Endothelial cell of hepatic sinusoid (primary cell): ENCODE measurements around the gene NSUN4.
"Not testable (repeated sequence)": the region's sequence is repeated elsewhere in the genome, so short reads cannot be mapped to it uniquely, and the experiment has no call there.

Experiments
- in situ Hi-C: cut with HindIII; loops from 2 replicates; pipeline ENCODE4 v1.10.0; 2017; ENCODE audit warnings: low sequenced_read_pairs

NSUN4 gene

DNA sequence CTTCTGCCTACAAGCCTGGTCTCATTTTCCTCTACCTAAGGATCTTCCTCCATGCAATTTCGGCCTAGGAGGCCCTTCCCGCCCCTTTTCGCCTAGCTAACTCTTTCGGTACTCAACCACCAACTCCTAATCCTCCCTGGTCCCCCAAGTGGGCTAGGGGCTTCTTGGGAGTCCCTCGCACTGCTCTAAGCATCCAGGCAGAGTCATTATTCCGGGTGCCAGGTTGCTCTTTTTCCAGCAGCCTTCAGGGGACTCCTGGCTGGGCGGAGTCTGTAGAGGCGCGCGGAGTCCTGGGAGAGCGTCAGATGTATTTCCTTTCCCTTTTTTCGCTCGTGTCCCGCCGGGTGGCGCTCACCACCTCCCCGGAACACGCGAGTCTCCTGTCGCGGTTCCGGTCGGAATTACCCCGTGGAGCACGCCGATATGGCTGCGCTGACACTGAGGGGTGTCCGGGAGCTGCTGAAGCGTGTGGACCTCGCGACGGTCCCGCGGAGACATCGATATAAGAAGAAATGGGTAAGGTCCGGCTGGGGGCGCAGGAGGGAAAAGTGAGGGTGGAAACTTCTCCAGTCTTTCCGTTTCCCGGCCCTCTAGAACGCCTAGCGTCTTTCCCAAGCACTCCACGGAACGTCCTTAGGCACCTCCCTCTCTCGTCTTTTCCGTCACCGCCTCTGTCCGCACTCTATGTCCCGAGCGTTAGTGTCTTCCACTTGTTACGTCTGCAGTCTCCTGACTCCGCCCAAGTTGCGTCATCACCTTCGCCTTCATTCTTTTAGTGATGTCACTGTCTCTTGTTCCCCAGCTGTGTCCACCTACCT, at the start of gene NSUN4:
TSS of gene NSUN4 (plus strand) at position 404 of the 818 bp plus-strand sequence. CDS start at position 424, 20 bp downstream.
- in situ Hi-C loops: loop anchor here (5.0 kb wide), 1 partner anchor 43 kb away; no protein-coding TSS in a partner anchor

DNA sequence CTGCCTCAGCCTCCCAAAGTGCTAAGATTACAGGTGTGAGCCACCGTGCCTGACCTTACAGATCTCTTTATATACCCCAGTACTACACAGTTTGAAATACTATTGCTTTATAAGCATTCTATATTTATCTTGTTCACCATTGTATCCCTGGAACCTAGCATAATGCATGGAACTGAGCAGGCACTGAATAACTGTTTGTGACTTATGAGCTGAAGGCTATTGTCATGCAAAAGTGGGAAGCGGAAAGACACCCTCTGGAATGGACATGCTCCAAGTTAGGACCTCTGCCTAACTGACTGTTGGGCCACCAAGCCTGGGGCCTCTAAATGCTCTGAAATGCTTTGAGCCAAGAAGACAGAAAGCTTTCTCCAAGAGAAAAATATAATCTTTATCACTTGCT, 45.3 kb upstream of the NSUN4 start:
- in situ Hi-C loops: loop anchor here (5.0 kb wide), 1 partner anchor 47 kb away; the partner anchor contains the start of gene NSUN4

DNA sequence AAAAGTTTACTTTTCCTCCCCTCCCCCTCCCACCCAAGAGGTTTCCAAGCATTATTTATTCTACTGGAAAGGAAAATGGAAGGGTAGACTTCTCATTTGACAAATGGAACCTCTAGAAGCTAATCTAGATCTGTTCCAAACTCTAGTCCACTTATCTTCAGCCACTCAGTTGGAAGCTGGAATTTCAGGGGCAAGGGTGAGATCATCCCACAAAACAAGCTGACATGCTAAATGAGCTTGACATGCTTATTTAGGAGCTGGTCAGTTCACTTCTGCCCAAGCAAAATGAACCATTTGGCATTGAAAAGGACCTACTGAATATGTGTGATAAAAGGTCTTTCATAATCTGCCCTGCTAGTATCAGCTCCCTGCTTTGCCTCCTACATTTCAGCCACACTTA, 42.2 kb upstream of the NSUN4 start:
- in situ Hi-C loops: loop anchor here (5.0 kb wide), 1 partner anchor 44 kb away; the partner anchor contains the start of gene NSUN4

DNA sequence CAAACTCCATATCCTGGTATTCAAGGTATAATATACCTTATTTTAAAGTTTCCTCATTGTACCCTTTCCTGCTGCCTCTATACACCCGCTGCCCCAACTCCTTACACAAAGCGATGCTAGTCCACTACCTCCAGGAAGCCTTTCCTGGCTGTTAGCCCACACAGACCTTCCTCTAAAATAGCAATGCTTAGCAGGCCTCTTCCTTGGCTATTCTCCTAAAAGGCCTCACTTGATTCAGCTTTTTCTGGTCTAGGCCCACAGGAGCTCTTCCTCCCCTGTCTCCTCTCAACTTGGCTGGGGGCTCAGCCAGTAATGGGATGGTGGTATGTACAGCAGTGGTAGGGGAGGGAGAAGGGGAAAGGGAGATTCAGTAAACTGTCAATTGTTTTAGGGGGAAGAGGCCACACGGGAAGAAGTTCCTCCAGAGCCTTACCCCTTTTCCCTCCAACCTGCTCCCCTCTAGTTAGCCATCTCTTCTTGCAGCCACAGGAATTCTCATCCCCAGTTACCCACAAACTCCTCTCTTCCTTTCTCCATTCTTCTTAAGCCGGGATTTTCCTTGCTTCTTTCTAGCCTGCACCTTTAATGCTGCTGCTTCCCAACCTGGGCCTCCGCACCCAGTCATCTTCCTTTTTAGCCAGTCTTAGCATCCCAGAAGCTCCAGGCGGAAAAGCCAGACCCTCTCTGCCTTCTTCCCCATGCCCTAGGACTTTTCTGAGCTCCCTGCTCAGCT, 39.8 kb upstream of the NSUN4 start:
- in situ Hi-C loops: no loop called here

DNA sequence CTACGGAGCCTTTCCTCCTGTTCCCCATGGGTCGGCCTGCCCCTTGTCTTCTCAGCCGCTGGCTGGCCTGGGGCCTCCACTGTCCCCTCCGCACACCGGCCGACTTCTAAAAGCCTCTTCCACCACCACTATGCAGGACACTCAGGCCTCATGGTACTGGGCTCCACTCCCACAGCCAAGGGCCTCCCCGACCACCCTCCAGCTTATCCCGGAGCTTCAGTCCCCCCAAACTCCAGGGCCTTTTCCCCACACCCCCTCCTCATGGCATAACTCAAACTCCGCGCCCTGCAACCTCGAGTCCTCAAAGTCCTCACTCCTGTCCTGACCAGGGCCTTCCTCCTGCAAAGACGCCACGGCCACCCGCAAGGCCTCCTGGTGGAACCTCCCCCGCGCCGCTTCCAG, 39.2 kb upstream of the NSUN4 start:
- in situ Hi-C loops: no loop called here

DNA sequence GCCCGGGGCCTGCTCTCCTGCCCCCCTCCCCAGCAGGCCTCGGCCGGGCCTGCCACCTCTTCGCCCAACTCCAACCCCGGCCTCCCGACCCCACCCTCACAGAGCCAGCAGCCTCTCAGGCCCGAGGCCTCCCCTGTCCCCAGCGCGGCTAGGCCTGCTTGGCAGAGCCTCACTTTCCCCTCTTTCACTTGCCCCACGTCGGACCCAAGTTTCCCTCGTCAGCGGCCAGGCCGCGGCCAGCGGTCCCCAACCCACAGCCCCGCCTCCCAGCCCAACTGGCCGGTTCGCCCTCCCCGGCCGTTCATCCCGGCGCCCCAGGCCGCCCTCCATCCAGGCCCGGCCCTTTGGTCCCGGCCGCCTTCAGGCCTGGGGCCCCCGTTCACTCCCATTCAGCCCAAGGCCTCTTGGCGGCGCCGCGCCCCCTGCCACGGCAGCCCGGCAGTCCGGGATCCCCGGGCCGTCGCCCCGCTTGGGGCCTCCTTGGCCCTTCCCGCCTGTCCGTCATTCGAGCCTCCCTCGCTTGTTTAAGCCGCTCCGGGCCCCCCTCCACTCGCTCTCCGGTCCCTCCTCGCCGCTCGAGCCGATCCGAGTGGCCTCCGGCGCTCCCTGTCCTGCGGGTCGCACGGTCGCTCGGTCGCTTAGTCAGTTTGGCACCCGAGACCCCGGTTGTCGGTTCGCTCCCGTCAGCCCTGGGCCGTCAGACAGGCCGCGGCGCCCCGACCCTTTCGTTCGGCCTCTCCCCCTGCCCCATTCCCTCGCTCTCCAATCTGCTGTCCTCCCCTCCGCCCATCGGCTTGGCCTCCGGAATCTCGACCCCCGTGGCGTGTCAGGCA, 38.6 kb upstream of the NSUN4 start:
- in situ Hi-C loops: no loop called here

DNA sequence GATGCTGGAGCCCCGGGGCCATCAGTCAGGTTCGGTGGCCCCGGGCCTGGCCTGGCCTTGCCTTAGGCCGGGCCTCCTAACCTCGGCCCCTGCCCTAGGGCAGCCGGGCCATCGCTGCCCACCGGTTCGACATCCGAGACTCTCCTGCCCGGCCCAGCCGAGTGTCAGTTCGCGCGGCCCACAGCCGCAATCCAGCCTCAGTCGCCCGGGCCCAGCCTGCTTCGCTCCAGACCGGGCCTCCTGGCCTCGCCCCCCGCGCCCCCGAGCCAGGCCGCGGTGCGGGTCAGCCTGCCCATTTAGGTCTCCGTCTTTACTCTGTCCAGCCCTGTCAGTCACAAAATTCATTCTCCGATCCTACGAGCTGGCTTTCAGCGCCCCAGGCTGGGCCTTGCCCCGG, 38.0 kb upstream of the NSUN4 start:
- in situ Hi-C loops: no loop called here

DNA sequence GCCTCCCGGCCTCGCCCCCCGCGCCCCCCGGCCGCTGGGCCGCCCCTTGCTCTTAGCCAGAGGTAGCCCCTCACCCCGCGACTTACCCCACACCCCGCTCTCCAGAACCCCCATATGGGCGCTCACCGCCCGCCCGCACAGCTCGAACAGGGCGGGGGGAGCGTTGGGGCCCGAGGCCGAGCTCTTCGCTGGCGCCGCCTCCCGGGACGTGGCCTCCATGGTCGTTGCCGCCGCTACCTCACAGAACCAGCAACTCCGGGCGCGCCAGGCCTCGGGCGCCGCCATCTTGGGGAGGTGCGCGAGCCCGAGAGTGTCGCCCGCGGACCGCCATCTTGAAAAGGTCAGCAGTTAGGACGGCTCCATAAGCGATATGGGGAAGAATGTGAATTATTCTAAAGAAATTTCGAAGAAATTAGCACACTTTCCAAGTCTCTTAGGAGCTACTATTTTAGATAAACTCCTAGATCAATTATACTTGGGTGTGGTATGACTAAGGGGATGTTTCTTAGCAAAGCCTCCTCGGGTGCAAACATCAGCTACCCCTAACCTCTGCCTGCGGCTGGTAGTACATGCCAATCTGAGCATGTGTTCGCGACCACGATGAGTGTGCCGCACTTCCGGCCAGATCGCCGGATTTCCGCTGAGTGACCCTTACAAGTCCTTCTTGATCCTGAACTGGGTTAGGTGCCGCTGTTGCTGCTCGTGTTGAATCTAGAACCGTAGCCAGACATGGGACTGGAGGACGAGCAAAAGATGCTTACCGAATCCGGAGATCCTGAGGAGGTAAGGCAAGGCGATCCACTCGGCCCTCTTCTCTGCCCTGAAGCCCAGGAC, 37.4 kb upstream of the NSUN4 start, which contains the start of the genes LRRC41 and UQCRH:
TSS of gene LRRC41 (minus strand) at position 579 of the 834 bp plus-strand sequence. CDS start at position 285, 294 bp downstream.
TSS of gene UQCRH (plus strand) at position 661 of the 834 bp plus-strand sequence. CDS start at position 730, 69 bp downstream.
- in situ Hi-C loops: no loop called here

DNA sequence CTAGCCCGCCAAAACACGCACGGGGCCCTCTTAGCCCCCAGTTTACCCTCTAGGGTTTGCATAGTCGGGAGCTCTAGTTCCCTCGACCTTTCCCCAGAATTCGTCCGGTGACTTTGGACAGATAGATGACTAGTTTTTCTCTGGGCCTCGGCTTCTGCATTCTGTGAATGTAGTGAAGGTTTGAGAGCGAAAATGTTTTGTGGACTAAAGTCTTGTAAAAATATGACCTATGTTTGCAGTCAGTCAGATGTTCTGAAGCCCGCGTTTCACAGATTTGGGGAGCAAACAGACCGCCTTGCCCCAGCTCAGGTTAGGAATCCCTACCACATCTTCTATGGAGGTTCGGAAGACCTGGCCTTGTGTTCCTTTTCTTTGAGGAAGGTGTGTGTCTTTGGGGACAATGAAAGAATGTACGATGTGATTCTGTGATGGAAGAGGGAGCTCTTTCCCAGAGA, 36.7 kb upstream of the NSUN4 start:
- in situ Hi-C loops: no loop called here

DNA sequence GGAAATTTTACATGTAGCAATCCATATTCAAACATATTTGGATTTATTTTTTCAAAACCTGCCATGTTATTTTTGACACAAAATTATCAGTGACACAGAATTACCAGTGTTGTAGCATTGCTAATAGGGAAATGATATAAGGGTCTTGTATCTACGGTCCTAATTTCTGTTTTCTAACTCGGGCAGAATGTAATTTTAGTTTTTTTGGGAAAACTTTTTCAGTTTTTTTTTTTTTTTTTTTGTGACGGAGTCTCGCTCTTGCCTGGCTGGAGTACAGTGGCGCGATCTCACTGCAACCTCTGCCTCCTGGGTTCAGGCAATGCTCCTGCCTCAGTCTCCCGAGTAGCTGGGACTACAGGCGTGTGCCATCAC, 34.5 kb upstream of the NSUN4 start:
- in situ Hi-C loops: no loop called here

DNA sequence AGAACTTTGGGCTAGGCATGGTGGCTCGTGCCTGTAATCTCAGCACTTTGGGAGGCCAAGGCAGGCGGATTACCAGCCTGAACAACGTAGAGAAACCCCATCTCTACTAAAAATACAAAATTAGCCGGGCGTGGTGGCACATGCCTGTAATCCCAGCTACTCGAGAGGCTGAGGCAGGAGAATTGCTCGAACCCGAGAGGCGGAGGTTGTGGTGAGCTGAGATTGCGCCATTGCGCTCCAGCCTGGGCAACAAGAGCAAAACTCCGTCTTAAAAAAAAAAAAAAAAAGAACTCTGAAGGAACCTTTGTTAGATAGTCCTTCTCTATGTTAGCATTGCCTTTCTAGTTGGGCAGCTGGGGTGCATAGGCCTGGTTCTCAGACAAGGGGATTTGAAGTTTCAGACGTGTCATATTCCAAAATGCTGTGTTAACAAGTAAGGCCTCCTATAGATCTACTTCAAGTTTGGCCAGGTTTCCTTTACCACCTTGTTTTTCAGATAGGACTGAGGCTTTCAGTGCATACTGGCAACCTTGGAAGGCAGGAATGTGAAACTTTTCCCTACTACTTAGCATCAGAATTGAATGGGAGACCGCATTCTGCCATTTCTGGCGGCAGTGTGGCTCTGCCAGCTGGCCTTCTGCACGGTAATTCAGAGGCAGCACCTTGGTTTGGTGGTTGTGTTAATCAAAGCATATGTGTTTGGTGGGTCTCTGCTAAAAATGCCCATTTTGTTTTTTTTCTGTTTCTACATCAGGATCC, 31.0 kb upstream of the NSUN4 start:
- in situ Hi-C loops: no loop called here

DNA sequence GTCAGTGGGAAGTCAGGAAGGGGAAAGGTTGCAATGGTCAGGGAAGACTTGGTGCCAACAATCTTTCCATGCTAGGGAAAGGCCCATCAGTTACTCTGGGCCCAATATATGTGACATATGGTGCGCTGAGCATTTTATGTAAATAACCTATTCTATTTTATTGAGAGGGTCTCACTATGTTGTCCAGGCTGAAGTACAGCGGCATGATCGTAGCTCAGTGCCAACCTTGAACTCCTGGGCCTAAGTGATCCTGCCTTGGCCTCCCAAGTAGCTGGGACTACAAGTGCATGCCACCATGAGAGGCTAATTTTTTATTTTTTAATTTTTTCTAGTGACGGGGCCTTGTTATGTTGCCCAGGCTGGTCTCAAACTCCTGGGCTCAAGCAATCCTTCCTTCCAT, 30.3 kb upstream of the NSUN4 start:
- in situ Hi-C loops: no loop called here

DNA sequence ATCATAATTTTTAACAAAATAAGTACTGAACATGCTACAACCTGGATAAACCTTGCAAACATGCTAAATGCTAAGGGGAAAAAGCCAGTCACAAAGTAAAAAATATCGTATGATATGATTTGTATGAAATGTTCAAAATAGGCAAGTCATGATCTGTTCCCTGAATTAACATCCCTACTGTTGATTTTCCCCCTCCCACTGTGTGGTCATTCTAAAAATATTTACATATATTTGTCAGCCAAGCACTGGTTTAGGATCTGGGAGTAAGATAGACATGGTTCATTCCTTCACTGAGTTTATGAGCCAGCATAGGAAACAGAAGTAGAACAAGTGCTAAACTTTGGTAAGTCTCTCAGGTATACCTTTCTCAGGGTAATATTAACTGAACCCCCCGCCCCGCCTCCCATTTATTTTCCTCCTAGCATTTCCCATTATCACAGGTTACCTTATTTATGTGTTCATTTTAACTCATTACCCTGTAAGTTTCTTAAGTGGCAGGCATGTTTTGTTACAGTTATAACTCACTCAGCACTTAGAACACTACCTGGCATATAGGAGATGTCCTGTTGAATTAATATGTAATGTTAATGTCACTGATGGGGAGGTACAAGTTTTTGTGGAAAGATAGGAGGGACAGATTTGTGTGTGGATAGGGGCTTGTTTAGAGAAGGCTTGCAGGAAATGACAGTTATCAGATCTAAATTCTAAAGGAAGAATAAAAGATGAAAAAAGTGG, 24.8 kb upstream of the NSUN4 start:
- in situ Hi-C loops: no loop called here

DNA sequence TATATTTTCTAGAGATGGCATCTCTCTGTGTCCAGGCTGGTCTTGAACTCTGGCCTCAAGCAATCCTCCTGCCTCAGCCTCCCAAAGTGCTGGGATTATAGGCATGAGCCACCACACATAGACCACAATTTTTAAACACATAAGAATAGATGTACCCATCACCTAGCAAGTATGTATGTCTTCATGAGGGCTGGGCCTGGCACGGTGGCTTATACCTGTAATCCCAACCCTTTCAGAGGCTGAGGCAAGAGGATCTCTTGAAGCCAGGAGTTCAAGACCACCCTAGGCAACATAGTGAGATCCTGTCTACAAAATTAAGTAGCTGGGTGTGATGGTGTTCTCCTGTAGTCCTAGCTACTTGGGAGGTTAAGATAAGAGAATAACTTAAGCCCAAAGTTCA, 23.3 kb upstream of the NSUN4 start:
- in situ Hi-C loops: no loop called here

DNA sequence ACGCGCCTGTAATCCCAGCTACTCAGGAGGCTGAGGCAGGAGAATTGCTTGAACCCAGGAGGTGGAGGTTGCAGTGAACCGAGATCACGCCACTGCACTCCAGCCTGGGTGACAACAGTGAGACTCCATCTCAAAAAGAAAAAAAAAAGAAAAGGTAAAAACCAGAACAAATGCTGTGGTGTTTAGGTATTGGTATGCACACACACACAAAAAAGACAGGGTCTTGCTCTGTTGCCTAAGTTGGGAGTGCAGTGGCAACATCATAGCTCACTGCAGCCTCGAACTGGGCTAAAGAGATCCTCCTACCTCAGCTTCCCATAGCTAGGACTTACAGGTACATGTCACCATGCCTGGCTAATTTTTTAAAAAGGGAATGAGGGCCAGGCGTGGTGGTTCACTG, 21.3 kb upstream of the NSUN4 start:
- in situ Hi-C loops: not testable (repeated sequence)

DNA sequence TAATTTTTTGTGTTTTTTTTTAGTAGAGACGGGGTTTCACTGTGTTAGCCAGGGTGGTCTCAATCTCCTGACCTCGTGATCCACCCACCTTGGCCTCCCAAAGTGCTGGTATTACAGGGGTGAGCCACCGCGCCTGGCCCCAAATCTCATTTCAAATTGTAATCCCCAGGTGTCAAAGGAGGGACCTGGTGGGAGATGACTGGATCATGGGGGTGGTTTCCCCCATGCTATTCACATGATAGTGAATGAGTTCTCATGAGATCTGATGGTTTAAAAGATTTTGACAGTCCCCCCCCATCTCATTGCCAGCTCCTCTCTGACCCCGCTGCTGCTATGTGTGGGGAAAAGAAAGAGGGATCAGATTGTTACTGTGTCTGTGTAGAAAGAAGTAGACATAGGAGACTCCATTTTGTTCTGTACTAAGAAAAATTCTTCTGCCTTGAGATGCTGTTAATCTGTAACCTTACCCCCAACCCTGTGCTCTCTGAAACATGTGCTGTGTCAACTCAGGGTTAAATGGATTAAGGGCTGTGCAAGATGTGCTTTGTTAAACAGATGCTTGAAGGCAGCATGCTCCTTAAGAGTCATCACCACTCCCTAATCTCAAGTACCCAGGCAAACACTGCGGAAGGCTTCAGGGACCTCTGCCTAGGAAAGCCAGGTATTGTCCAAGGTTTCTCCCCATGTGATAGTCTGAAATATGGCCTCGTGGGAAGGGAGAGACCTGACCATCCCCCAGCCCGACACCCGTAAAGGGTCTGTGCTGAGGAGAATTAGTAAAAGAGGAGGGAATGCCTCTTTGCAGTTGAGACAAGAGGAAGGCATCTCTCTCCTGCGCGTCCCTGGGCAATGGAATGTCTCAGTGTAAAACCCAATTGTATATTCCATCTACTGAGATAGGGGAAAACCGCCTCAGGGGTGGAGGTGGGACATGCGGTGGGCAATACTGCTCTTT, 20.4 kb upstream of the NSUN4 start:
- in situ Hi-C loops: not testable (repeated sequence)

DNA sequence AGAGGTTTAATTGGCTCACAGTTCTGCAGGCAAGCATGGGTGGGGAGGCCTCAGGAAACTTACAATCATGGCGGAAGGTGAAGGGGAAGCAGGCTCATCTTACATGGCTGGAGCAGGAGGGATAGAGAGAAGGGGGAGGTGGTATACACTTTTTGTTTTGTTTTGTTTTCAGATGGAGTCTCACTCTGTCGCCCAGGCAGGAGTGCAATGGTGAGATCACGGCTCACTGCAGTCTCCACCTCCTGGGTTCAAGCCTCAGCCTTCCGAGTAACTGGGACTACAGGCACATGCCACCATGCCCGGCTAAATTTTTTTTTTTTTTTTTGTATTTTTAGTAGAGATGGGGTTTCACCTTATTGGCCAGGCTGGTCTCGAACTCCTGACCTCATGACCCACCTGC, 18.4 kb upstream of the NSUN4 start:
- in situ Hi-C loops: not testable (repeated sequence)
